Effector memory CD8-positive, alpha-beta T cell (primary cell): ENCODE results near the gene C5orf15.
"Not testable (repeated sequence)": the region's sequence is repeated elsewhere in the genome, so short reads cannot be mapped to it uniquely, and the experiment has no call there.

ENCODE experiments used
- ATAC-seq: fragments of 150-1000 bp; cut with Tn5 transposase; replicated peaks from 2 replicates; pipeline ENCODE4 v1.10.0; 2021; ENCODE audit warnings: mild to moderate bottlenecking, moderate library complexity
- DNase-seq, 3 experiments: peaks; one replicate each; pipeline ENCODE4 v3.0.0; 2021
- H3K27ac Mint-ChIP-seq, 2 donors: one replicate each; pipeline ENCODE4 v1.8.0; 2022; ENCODE audit warnings: mild to moderate bottlenecking in 2 of 2, mixed read lengths in 2 of 2, moderate library complexity in 2 of 2
- H3K27me3 Mint-ChIP-seq, 2 donors: one replicate each; pipeline ENCODE4 v1.8.0; 2022; ENCODE audit warnings: mixed read lengths in 2 of 2
- H3K36me3 Mint-ChIP-seq: one replicate; pipeline ENCODE4 v1.8.0; 2022; ENCODE audit warnings: mild to moderate bottlenecking, moderate library complexity, mixed read lengths; ENCODE audit not compliant: insufficient read depth
- H3K4me1 Mint-ChIP-seq, 2 donors: one replicate each; pipeline ENCODE4 v1.8.0; 2022; ENCODE audit warnings: low read depth in 2 of 2, mixed read lengths in 2 of 2
- H3K4me3 Mint-ChIP-seq, 2 donors: one replicate each; pipeline ENCODE4 v1.8.0; 2022; ENCODE audit warnings: mild to moderate bottlenecking in 2 of 2, mixed read lengths in 2 of 2, moderate library complexity in 2 of 2
- H3K9me3 Mint-ChIP-seq, 2 donors: one replicate each; pipeline ENCODE4 v1.8.0; 2022; ENCODE audit warnings: mixed read lengths in 2 of 2

The C5orf15 gene

DNA sequence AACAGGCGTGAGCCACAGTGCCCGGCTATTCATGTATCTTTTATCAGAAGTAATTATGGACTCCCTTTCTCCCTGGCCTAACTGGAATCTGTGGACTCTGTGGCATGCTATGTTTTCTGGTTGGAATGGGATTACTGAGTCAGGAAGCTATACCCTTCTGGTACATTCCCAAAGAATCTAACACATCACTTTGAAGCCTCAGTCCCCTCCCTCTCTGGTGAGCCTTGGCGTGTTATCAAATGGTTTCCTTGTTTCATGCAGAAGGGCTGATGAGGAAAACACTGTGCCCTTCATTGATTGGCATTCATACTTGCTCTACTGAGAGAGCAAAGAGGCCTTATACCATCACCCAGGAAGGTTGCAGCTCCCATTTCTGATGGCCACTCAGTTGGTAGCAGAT, 22.9 kb downstream of the C5orf15 start:
- H3K9me3 Mint-ChIP-seq: no peaks in the 10 kb centered on the region

DNA sequence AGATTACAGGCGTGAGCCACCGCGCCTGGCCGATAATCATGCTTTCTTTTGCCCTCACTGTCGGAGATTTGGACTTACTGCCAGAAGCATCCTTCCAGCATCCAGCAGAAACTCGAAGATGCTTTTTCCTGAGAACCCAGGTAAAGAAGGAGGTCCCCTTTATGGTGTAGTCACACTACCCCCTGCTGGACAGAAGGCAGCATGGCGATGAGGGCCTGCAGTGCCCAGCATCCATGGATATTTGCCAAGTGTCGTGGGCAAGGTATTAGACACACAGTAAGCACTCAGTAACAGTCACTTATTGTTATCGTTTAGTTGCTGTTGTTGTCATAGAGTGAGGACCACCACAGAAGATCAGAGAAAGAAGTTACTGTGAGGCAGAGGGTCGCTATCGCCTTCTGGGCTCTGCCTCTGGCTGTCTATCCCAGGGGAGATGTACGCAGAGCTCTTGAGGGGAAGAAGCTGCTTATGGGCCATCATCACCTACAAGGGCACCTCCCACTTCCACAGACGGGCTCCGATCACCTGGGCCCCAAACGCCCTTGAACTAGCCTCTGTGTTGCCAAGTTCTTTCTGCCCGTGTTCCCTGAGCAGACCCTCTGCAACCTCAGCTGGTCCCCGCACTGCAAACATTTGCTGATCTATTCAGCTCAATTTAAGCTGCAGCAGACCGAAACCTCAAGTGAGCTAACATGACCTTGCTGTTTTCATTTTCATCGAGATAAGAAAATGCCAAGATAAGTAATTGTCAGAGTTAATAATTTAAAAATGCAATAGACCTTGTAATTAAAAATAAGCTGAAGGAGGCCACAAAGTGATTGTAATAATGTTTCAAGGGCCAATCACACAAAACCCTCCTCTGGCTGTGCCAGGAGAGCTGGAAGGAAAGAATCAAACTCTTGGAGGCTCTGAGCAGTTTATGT, 23.9 kb downstream of the C5orf15 start:
- peaks cover 0 to 35% of the 10 kb centered on the region in 2 donors for H3K27me3 Mint-ChIP-seq
- no peak overlapping the region for H3K27ac Mint-ChIP-seq
- no peaks in the 10 kb centered on the region for H3K36me3 Mint-ChIP-seq
- no peak for ATAC-seq
- H3K9me3 Mint-ChIP-seq: no peaks in the 10 kb centered on the region
- no peak for DNase-seq
- no peaks in the 10 kb centered on the region for H3K4me1 Mint-ChIP-seq
- no peak overlapping the region for H3K4me3 Mint-ChIP-seq

More for the DNA sequence above, 22.9 kb downstream of the C5orf15 start:
- no peak for DNase-seq
- no peak overlapping the region for H3K4me3 Mint-ChIP-seq
- no peaks in the 10 kb centered on the region for H3K4me1 Mint-ChIP-seq
- no peak overlapping the region for H3K27ac Mint-ChIP-seq
- H3K27me3 Mint-ChIP-seq: peaks cover 0 to 35% of the 10 kb centered on the region in 2 donors
- H3K36me3 Mint-ChIP-seq: no peaks in the 10 kb centered on the region
- ATAC-seq: no peak

DNA sequence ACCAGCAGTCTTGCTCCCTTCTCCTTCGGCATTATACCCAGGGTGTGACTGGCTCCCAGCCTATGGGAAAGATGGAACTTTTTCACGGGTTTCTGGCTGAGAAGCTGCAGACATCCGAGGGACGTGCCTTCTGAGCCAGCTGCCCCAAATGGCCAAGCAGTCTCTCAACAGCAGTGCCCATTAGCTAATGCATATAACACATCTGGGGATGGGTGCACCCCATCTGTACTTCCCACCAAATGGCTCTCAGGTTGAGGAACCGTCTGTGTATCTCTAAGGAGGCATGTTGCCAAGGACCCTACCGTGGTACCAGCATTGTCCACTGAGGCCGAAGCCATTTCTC, 25.0 kb downstream of the C5orf15 start:
- H3K36me3 Mint-ChIP-seq: no peaks in the 10 kb centered on the region
- H3K4me1 Mint-ChIP-seq: no peaks in the 10 kb centered on the region
- no peak overlapping the region for H3K27ac Mint-ChIP-seq
- H3K4me3 Mint-ChIP-seq: no peak overlapping the region
- DNase-seq: no peak
- H3K27me3 Mint-ChIP-seq: peaks cover 0 to 35% of the 10 kb centered on the region in 2 donors
- H3K9me3 Mint-ChIP-seq: no peaks in the 10 kb centered on the region
- no peak for ATAC-seq

DNA sequence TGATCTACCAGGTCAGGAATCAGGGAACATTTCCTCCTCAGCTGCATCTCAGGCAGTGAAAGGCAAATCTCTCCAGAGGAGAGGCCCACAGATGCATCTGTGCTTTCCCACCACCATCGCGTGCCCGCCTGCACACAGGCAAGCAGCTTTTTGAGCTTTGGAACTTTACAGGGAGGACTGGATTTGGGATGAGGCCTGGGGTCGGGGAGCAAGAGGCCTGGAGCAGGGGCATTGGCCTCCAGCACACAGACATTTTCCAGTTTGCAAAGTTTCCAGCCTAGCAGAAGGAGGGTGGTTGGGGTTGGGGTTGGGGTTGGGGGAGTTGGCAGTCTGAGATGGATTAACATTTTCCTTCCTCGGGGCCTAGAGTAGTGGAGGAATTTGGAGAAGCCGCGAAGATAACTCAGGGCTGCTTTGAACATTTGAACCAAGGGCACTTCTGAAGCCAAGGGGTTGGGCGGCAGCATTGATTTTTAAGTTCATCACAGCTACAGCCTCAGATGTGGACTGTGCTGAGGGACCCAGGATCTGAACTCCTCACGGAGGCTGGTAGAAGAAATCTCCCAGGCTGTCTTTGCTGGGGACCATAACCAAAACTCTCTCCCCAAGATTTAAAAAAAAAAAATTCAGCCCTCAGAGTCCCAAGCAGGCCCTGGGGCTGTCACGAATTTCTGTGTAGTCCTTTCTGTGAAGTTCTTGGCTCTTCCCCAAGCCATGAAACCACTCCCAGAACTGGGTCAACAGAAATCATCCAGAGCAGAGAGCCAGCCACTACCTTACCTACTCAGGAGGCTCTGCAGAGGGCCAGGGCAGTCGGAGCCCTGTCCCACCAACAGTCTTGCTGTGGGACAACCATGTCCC, 25.6 kb downstream of the C5orf15 start:
- Mint-ChIP-seq H3K27ac (no peak overlapping the region), H3K4me1 (no peaks in the 10 kb centered on the region), H3K36me3 (no peaks in the 10 kb centered on the region), H3K27me3 (peaks cover 0 to 35% of the 10 kb centered on the region in 2 donors), H3K4me3 (no peak overlapping the region), H3K9me3 (no peaks in the 10 kb centered on the region)
- ATAC-seq: no peak
- DNase-seq: no peak

DNA sequence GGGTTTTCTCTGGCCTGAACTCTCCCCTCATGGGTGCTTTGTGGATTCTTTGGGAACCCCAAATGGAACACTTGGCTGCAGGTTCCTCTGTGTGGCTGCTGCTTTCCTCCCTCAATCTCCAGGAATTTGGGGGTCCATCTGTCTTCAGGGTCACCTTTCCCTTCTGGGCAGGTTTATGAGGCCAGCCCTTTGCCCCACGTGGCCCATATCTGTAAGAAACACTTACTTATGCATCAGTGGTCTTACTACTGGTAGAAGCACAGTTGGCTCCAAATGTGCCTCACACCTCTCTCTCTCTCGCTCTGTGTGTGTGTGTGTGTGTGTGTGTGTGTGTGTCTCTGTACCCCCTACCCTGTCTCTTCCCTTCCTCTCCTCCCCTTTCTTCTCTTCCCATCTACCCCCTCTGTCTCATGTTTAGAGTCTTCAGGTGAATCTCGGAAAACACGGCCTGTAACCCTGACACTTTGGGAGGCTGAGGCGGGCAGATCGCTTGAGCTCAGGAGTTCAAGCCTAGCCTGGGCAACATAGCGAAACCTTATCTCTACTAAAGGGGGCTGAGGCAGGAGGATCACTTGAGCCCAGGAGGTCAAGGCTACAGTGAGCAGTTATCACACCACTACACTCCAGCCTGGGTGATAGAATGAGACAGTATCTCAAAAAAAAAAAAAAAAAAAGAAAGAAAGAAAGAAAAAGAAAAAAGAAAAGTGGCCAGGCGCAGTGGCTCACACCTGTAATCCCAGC, 26.8 kb downstream of the C5orf15 start:
- H3K27ac Mint-ChIP-seq: no peak overlapping the region
- no peaks in the 10 kb centered on the region for H3K4me1 Mint-ChIP-seq
- peaks cover 0 to 37% of the 10 kb centered on the region in 2 donors for H3K27me3 Mint-ChIP-seq
- H3K36me3 Mint-ChIP-seq: no peaks in the 10 kb centered on the region
- no peaks in the 10 kb centered on the region for H3K9me3 Mint-ChIP-seq
- no peak overlapping the region for H3K4me3 Mint-ChIP-seq
- DNase-seq (no peak), ATAC-seq (no peak)

DNA sequence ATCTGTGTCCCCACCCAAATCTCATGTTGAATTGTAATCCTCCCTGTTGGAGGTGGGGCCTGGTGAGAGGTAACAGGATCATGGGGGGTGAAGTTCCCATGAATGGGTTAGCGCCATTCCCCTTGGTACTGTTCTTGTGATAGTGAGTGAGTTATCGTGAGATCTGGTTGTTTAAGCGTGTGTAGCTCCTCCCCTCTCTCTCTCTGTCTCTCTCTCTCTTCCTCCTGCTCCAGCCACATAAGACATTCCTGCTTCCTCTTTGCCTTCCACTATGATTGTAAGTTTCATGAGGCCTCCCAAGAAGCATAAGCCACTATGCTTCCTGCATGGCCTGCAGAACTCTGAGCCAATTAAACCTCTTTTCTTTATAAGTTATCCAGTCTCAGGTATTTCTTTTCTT, 28.8 kb downstream of the C5orf15 start:
- no peak overlapping the region for H3K4me3 Mint-ChIP-seq
- peaks cover 0 to 35% of the 10 kb centered on the region in 2 donors for H3K27me3 Mint-ChIP-seq
- no peaks in the 10 kb centered on the region for H3K9me3 Mint-ChIP-seq
- no peak overlapping the region for H3K27ac Mint-ChIP-seq
- DNase-seq: no peak
- no peak for ATAC-seq
- no peaks in the 10 kb centered on the region for H3K36me3 Mint-ChIP-seq
- no peaks in the 10 kb centered on the region for H3K4me1 Mint-ChIP-seq

GRCh38 chr5:133938929-133939328, 29.5 kb downstream of the C5orf15 start:
- DNase-seq (no peak), ATAC-seq (no peak)
- Mint-ChIP-seq H3K36me3 (no peaks in the 10 kb centered on the region), H3K9me3 (no peaks in the 10 kb centered on the region), H3K27me3 (peaks cover 0 to 35% of the 10 kb centered on the region in 2 donors), H3K4me1 (no peaks in the 10 kb centered on the region), H3K27ac (no peak overlapping the region), H3K4me3 (no peak overlapping the region)

- H3K36me3 Mint-ChIP-seq: no peaks in the 10 kb centered on the region
- DNase-seq: no peak
- no peaks in the 10 kb centered on the region for H3K9me3 Mint-ChIP-seq
- H3K27me3 Mint-ChIP-seq: peaks cover 0 to 42% of the 10 kb centered on the region in 2 donors
- no peaks in the 10 kb centered on the region for H3K4me1 Mint-ChIP-seq
- no peak overlapping the region for H3K4me3 Mint-ChIP-seq
- ATAC-seq: no peak
- H3K27ac Mint-ChIP-seq: no peak overlapping the region
Observed at GRCh38 chr5:133938039-133938821, 30.2 kb downstream of the C5orf15 start.

DNA sequence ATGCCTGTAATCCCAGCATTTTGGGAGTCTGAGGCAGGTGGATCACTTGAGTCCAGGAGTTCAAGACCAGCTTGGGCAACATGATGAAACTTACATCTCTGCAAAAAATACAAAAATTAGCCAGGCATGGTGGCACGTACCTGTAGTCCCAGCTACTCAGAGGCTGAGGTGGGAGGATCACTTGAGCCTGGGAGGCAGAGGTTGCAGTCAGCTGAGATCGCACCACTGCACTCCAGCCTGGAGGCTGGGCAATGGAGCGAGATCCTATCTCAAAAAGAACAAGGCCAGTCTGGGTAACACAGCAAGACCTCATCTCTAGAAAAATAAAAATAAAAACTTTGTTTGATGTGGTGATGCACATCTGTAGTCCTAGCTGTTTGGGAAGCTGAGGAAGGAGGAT, 30.8 kb downstream of the C5orf15 start:
- not testable (repeated sequence) for H3K4me1 Mint-ChIP-seq, DNase-seq, H3K4me3 Mint-ChIP-seq, ATAC-seq, H3K9me3 Mint-ChIP-seq, H3K36me3 Mint-ChIP-seq, H3K27ac Mint-ChIP-seq
- peaks cover 0 to 39% of the 10 kb centered on the region in 2 donors for H3K27me3 Mint-ChIP-seq

DNA sequence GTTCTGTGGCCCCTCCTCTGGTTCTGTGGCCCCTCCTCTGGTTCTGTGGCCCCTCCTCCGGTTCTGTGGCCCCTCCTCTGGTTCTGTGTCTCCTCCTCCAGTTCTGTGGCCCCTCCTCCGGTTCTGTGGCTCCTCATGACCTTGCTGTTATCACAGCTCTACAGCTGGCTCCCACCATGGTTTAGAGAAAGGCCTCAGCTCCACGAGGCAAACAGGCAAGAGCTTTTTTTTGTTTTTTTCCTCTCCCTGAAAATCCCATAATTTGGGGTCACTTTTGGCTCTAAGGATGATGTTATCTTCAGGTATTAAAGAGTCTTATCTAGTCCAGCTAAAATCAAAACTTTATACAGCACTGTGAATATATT, 31.8 kb downstream of the C5orf15 start:
- H3K27ac Mint-ChIP-seq: peak overlapping the region; percentile 12 to 71
- H3K4me1 Mint-ChIP-seq: no peaks in the 10 kb centered on the region
- no peak for ATAC-seq

GRCh38 chr5:133935991-133936650, 32.3 kb downstream of the C5orf15 start:
- not testable (repeated sequence) for H3K4me1 Mint-ChIP-seq, ATAC-seq

More for the DNA sequence above, 31.8 kb downstream of the C5orf15 start:
- no peak for DNase-seq
- Mint-ChIP-seq H3K9me3 (no peaks in the 10 kb centered on the region), H3K36me3 (no peaks in the 10 kb centered on the region), H3K4me3 (no peak overlapping the region), H3K27me3 (peaks cover 0 to 29% of the 10 kb centered on the region in 2 donors)

GRCh38 chr5:133935667-133935940, 32.8 kb downstream of the C5orf15 start:
- Mint-ChIP-seq H3K9me3 (no peaks in the 10 kb centered on the region), H3K4me3 (no peak overlapping the region), H3K27ac (peak overlapping the region in 1 of 2 donors; percentile 10), H3K4me1 (peaks cover 0 to under 1% of the 10 kb centered on the region in 2 donors), H3K36me3 (no peaks in the 10 kb centered on the region), H3K27me3 (peaks cover 0 to 24% of the 10 kb centered on the region in 2 donors)
- no peak for ATAC-seq
- no peak for DNase-seq

More at GRCh38 chr5:133935991-133936650, 32.3 kb downstream of the C5orf15 start:
- not testable (repeated sequence) for H3K4me3 Mint-ChIP-seq, DNase-seq, H3K36me3 Mint-ChIP-seq, H3K9me3 Mint-ChIP-seq
- peak overlapping the region in 1 of 2 donors; percentile 71 for H3K27ac Mint-ChIP-seq
- H3K27me3 Mint-ChIP-seq: peaks cover 0 to 24% of the 10 kb centered on the region in 2 donors
